GM21515 (cell line): ENCODE results near the gene SYPL1.
A peak's percentile ranks its signal among the peaks of the same experiment; 100 is the strongest.
"Not testable (repeated sequence)": the region's sequence is repeated elsewhere in the genome, so short reads cannot be mapped to it uniquely, and the experiment has no call there.

Experiments used
- ATAC-seq: cut with Tn5 transposase; IDR thresholded peaks from one replicate; pipeline ENCODE4 v1.9.1; 2021; ENCODE audit not compliant: unreplicated experiment

The SYPL1 gene

DNA sequence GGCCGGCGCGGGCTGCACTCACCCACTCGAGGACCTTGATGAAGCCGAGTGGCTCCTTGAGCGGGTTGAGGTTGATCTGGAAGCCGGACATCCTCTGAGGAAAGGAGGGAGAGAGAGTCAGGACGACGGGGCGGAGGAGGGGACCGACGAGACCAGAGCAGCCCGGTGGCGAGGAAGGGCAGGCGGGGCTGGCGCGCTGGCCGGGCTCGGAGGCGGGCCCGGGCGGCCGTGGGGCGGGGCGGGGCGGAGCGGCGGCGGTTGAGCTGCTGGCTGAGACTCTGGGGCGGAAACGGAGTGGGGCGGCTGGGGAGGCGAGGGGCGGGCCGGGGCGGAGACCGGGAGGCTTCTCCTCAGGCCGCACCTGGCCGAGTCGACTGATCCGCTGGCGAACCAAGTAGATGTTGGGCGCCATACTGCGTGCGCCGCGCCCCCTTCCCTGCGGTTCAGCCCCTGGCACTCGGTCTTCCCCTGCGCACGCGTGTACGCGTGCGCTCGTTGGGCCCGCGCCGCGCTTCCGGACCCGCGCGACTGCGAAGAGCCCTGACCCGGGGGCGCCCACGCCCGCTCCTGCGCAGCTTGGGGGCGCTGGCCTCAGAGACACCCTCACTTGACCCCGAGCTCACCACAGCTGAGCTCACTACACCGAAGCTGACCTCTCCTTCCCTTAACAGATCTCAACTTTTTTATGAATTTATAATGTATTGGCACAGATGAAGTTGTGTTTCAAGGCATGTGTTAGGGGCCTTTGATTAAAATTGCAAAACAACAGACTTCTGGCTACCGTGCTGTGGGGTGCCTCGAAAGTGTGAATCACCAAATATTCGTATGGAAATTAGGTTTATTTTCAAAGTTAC, at the start of gene SYPL1:
SYPL1 (minus strand) TSS at position 195 of the 854 bp plus-strand sequence; CDS start at position 91, 104 bp downstream.
- ATAC-seq, result peak; percentile 82

DNA sequence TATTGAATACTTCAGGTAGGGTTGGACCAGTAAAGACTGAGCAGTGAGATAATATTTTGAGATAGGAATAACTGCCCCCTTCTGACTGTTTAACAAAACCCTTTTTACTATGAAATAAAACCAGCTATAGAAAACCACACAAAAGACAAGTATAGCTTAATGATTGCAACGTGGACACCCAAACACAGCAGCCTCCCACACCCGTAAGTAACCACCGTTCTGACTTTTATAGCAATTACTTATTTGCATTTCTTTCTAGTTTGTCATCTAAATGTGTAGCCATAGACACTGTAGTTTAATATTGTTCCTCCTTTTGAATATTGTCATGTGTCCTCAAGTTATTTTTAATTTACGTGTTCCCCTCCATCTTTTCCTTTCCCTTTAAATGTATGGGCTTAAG, 42.9 kb upstream of the SYPL1 start:
- no peak for ATAC-seq

DNA sequence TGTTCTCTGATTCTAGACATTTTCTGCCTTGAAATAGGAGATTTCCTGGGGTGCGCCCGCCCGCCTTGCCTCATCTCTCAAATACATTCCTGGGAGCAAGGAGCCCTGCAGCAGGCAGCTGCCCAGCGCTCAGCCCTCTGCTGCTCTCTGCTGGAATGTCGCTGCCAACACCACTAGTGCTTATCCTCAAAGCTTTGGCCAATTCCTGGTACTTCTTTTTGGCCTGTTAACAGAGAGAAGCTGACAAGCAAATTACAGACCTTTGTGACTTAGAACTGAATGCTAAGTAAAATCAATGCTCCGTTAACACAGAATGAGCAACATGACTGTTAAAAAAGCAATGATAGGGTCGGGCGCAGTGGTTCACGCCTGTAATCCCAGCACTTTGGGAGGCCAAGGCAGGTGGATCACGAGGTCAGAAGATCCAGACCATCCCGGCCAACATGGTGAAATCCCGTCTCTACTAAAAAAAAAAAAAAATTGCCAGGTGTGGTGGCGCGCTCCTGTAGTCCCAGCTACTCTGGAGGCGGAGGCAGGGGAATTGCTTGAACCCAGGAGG, 41.9 kb upstream of the SYPL1 start:
- peak; percentile 77 for ATAC-seq

DNA sequence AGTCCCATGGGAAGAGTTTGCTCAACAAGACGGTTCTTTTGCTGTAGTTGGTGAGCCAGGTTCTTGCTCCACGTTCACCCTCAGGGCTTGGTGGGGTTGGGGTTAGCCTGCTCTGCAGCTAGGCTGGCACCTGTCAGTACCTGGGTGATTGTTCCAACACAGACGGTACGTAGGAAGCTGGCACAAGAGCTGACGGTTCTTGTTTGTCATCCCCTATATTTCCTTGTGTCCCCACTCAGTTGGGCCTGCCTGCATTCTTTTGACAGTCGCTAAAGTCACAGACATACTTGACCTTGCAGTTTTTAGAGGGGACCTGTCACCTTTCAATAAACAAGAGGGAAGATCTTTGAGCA, 40.2 kb upstream of the SYPL1 start:
- no peak for ATAC-seq

DNA sequence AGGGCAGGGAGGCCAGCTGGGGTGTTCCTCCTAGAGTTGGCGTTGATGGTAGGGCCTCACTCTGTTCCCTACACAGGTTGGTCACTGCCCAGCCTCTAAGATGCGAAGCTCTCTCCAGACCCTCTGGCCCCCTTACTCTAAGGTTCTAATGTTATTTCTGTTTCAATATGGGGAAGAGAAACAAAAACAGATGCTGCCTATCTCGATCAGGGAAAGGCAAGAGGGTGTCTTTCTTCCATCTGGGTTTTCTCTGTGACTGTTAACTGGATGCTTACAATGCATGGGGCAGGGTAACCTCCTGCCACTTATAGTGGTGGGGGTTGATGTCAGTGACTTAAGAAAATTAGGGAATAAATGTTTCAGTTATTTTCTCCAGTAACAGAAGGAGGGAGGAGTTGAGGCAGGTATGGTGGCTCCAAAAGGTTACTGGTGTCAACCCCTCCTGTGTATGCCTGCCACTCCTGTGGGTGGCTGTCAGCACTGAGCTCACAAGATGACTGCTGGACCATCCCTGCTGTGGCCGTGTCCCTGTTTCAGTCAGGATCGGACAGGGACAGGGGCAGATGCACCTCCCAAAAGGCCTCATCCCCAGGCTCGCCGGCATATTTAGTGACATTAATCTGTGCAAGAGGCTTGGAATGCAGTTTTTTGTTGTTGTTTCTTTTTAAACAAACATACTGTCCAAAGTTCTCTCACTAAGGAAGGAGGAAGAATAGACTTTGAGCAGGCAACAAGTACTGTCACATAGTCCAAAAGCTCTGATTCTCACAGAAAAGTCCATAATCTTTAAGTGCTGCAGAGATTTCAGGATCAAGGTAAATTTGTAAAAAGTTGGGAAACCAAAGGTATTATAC, 39.6 kb upstream of the SYPL1 start:
- ATAC-seq, result no peak

DNA sequence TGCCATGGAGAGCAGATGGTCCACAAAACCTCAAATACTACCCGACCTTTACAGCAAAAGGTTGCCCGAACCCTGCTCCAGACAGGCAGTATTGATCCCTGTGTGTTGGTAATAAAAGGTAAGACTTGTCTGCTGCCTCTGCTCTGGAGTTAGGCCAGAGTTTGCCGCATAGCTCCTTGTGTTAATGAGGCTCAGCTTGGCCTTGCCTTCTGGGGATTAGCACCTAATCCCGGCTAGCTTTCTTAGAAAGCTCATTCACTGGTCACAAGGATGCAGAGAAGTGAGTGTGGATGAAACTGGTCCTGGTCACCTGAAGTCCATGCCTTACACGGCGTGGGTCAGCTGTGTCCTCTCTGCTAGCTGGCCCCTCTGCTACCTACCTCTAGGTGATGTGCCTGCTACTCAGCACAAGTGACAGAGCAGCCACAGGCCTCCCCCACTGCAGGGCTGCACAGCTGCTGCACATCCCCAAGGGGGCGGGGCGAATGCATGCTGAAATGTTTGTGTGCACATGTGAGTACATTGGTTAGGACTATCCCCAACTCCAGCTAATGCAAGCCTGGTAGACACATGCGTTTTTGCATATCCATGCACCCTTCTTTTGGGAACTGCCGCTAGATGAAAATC, 31.7 kb upstream of the SYPL1 start:
- no peak for ATAC-seq

DNA sequence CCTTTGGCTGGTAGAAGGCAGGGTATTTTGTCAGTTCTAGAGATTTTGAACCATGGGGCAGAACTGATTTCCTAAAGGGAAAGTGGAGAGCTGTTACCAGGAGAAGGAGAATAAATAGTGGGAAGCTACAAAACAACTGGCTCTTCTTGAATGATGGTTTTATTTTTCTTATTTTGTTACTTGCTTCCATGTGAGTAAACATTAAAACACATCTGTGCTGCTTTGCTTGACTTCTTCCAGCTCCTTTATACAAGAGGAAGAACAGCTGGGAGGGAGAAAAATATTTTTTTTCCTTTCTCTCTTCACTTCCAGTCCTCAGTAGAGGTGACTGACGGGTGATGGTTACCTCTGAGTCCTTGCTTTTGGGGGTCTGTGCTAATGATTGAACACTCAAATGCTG, 30.0 kb upstream of the SYPL1 start:
- no peak for ATAC-seq

DNA sequence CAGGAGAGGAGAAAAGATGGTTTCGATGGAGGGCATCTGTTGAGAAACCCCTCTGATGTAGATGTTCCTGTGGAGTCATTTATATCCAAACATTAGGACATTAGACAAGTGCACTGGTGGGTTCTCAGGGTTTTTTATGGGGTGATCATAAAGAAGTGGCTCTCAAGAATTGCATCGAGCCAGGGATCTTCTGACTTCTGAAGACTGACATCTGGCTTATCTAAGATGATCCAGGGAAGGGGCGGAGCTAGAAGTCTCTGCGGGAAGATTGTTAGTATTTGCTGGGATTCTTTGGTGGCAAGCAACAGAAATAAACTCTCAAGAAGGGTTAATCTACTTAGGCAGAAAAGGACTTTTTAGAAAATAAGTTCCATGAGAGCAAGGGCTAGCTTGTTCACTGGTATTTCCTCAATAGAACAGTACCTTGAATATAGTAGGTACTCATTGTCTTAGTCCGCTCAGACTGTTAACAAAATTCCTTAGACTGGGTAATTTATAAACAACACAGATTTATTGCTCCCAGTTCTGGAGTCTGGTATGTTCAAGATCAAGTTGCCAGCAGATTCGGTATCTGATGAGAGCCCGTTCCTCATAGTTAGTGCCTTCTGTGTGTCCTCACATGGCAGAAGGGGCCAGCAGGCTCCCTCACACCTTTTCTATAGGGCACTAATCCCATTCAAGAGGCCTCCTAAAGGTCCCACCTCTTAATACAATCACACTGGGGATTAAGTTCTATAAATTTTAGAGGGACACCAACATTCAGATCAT, 28.5 kb upstream of the SYPL1 start:
- ATAC-seq, result no peak

DNA sequence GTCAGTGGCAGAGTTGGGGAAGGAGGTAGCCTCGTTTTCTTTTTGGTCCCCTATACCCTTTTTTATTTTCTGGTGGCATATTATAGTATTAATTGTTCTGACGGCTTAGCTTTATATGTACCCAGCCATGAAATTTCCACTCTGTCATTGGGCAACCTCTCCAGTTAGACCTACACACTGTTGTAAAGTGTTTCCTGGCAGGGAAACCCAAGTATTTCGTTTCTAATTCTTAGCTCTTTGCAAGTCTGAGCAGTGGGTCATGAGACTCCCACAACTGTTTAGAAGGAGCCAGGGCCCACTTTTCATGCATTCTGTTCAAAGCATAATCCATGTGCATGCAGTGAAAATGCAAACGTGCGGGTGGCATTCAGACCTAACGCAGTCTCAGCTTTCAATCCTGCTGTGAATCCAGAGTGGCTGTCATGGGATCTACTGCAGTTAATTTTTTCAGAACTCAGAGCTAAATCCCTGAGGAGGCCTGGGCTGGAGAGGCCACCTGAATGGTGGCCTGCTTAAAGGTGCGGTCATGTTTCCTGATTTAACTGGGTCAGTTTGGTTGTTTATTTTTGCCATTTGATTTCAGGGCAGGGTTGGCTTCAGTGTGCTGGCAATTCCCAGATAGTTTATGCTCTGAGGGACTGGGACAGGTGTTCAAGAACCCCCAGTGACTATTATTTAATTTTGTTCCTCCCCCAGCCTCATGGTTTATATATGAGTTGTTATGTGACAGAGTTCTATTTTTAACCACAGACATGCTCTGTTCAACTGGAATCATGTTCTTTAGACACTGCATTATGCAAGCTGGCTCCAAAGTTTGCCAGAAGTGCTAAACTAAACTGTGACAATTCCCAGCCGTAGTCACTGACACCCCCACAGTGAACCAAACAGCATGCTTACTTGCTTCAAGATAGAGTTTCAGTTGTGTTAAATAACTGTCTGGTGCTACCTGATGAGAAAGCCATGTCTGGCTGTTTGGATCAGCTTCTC, 27.4 kb upstream of the SYPL1 start:
- ATAC-seq, result no peak

DNA sequence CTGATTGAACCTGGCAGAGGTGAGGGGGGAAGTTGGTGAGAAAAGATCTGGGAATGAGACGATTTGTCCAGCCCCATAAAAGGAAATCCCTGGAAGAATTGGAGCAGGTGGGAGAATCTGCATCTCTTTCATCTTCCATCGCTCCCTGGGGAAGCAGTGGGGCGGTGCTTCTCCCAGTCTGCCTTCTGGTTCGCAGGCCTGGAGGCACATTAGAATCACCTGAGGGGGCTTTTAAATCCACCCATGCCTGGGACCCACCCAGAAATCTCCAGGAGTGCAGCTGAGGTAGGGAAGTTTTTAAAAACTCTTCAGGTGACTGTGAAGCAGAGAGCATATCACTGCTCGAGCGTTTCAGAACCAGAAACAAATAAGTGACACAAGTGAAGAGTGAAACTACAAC, 26.7 kb upstream of the SYPL1 start:
- ATAC-seq, result no peak

DNA sequence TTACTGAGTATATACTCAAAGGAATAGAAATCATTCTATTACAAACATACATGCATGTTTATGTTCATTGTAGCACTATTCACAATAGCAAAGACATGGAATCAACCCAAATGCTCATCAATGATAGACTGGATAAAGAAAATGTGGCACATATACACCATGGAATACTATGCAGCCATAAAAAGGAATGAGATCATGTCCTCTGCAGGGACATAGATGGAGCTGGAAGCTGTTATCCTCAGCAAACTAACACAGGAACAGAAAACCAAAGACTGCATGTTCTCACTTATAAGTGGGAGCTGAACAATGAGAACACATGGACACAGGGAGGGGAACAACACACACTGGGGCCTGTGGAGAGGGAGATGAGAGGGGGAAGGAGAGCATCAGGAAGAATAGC, 26.1 kb upstream of the SYPL1 start:
- ATAC-seq, result not testable (repeated sequence)

DNA sequence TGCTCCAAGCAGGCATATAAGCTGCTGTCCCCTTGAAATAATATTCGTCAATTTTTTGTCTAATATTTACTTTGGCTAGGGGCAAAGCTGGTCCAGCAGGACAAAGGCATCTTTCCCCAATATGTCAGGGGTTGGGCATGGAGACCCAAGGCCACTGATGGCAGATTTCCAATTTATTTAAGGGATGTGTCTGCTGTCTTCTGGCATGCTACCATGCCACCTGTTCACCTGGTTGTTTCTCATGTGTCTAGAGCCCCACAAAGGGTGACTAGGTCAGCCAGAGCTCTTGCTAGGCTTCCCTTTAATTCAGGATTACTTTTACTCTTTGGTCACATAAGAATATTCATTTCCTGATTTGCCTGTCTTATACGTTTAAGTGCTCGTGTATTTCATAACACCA, 22.1 kb upstream of the SYPL1 start:
- ATAC-seq, result no peak

DNA sequence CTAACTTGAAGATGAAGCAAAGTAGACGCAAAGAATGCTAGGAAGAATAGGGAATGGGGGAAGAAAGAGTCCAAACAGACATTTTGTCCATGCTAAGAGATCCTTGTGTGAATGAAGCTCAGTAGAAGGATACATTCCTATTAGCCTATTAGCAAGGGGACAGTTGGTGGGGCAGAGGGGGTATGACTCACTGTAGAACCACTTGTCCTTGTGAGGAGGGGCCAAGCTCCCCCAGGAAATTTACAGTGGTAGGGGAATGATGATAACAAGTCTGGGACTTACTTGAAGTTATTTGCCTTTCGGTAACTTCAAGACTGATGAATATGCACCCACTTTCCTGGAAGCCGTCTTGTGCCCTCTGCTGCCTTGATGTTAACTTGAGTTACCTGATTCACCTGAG, 17.2 kb upstream of the SYPL1 start:
- ATAC-seq, result no peak

DNA sequence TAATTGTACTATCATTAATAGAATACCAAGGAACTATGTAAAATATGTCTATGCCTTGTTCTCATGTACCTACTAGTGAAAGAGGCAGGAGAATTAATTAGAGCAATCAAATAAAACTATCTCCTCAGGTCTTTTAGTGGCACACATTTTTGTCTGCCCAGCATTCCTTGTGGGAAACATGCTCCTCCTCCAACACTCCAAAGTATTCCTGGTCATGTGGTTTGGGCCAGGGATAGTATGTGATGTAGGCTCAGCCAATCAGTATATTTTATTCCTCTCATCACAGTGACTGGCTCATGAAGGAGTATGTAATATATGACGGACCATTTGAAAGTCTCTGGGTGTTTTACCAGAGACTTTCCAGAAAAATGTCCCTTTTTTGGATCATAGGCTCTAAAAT, 16.7 kb upstream of the SYPL1 start:
- no peak for ATAC-seq

DNA sequence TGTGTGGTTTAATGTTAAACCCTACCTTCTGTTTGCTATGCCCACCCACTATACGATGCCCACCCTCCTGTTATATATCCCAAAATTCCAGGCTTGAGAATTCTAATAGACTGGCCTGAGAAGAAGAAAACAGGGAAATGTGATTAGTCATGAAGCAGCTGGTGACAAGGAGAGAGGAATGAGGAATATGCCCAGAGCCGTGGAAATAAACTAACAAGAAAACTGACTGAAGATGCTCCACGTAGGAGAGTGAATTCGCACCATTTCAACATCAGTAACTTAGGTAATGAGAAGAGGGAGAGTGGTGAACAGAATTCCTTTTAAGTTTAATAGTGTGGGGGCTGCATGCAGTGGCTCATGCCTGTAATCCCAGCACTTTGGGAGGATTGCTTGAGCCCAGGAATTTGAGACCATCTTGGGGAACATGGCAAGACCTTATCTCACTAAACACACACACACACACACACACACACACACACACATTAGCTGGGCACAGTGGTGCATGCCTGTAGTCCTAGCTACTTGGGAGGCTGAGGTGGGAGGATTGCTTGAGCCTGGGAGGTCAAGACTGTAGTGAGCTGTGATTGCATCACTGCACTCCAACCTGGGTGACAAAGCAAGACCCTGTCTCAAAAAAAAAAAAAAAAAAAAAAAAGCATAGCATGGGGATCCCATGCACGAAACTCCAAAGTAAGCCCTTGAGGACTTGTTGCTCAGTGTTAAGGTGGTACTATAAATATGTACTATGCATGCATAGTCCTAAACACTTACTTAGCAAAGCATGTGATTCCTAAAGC, 16.1 kb upstream of the SYPL1 start:
- no peak for ATAC-seq

DNA sequence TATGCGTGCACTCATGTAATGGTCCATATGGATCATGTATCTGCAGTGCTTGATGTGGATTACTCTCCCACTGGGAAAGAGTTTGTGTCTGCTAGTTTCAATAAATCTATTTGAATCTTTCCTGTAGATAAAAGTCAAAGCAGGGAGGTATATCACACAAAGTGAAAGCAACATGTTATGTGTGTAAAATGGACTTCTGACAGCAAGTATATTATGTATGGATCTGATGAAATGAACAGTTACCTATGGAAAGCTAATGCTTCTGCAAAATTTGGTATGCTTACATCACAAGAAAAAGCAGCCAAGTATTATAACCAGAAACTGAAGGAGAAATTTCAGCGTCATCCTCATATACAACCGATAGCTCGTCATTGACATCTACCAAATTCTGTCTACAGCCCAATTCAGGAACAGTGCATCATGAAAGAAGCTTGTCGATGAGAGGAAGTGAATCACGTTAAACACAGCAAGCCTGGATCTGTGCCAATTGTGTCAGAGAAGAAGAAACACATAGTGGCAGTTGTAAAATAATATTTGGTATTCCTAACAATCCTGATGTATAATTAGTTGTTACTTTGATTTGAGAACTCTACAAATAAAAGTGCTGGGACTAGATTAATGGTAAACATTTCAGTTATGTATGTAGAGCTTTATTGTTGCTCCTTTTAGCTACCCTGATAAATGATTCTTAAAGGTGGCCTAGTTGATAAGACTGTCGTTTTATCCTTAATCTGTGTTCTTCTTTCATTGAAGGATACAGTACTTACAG, 14.2 kb upstream of the SYPL1 start:
- no peak for ATAC-seq

DNA sequence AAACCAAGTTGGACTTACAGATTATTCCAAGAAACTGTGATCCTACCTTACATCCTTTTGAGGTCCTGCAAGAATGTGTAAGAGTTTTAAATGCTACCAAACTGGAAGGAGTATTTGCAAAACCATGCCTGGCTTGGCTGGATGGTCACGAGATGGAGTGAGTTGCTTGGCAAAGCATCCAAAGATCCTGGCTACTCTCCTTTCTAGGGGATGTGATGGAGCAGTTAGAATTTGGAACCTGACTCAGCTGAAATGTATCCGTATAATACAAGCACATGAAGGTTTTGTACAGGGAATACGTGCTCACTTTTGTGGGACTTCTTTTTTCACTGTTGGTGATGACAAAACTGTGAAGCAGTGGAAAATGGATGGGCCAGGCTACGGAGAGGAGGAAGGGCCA, 13.3 kb upstream of the SYPL1 start:
- ATAC-seq, result no peak

DNA sequence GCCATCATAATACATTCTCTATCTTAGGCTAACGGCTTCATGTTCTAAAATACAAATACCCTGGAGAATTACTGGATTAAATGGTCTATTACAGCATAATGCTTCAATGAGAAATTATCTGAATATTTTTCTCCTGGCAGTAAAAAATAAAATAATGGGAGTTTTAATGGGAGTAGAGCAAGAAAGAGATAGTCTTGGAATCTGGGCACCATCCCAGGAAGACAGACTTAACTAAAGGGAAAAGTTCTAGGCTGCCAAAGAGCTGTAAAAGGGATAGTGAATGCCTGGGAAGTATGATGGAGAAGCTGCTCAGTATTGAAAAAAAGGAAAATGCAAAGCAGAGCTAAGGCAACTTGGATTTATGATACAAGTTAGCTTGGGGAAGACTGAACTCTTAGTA, 12.1 kb upstream of the SYPL1 start:
- ATAC-seq, result no peak
